ENCODE data around the gene PLAAT5. TPM values are rescaled to one million over a fixed set of nuclear protein-coding genes. Genes with fewer than 3 reads are reported as not detected.
"Not testable (repeated sequence)": the region's sequence is repeated elsewhere in the genome, so short reads cannot be mapped to it uniquely, and the experiment has no call there.

Gene PLAAT5
- total RNA-seq: 0.64 and 0.80 TPM in 2 replicates

- intact Hi-C loops (cut with micrococcal nuclease): loop anchor here (1.0 to 5.0 kb wide), 4 partner anchors 43 to 122 kb away; partner anchors contain the start of genes PLAAT3 and PLAAT4
- peaks cover 64% of the 10 kb centered on the region for H3K27me3 Mint-ChIP-seq (ENCODE audit: low read depth)
- H3K4me1 Mint-ChIP-seq (ENCODE audit: low read depth): peaks cover 28% of the 10 kb centered on the region
- H3K4me3 Mint-ChIP-seq (ENCODE audit: low read depth): peak within 1 kb of the TSS; percentile 83
- H3K36me3 Mint-ChIP-seq (ENCODE audit: low read depth): peaks cover 6% of the 10 kb centered on the region
- peak within 1 kb of the TSS; percentile 78 for H3K27ac Mint-ChIP-seq
- no peak for DNase-seq (ENCODE audit: low spot score)
- H3K9me3 Mint-ChIP-seq: peaks cover 19% of the 10 kb centered on the region
Observed at GRCh38 chr11:63490551-63491239, at the start of gene PLAAT5. PLAAT5 (minus strand) TSS chr11:63491167; CDS start chr11:63491034, 133 bp downstream.

GRCh38 chr11:63537293-63538101, 46.5 kb upstream of the PLAAT5 start:
- H3K4me3 Mint-ChIP-seq (ENCODE audit: low read depth): peak overlapping the region; percentile 80
- no peak for DNase-seq (ENCODE audit: low spot score)
- intact Hi-C loops (cut with micrococcal nuclease): loop anchor here (2.0 to 10.0 kb wide), 5 partner anchors 47 to 135 kb away; partner anchors contain the start of genes ATL3, PLAAT3 and PLAAT5
- no peaks in the 10 kb centered on the region for H3K9me3 Mint-ChIP-seq
- peaks cover 2% of the 10 kb centered on the region for H3K27me3 Mint-ChIP-seq (ENCODE audit: low read depth)
- H3K27ac Mint-ChIP-seq: peak overlapping the region; percentile 74
- peaks cover 58% of the 10 kb centered on the region for H3K4me1 Mint-ChIP-seq (ENCODE audit: low read depth)
- peaks cover 9% of the 10 kb centered on the region for H3K36me3 Mint-ChIP-seq (ENCODE audit: low read depth)

- peaks cover 5% of the 10 kb centered on the region for H3K36me3 Mint-ChIP-seq (ENCODE audit: low read depth)
- no peaks in the 10 kb centered on the region for H3K9me3 Mint-ChIP-seq
- H3K4me1 Mint-ChIP-seq (ENCODE audit: low read depth): peaks cover 62% of the 10 kb centered on the region
- peak within 1 kb of the TSS; percentile 74 for H3K27ac Mint-ChIP-seq
- peak; percentile 32 for DNase-seq (ENCODE audit: low spot score)
- intact Hi-C loops (cut with micrococcal nuclease): loop anchor here (1.0 to 10.0 kb wide), 6 partner anchors 28 to 136 kb away; partner anchors contain the start of genes ATL3, PLAAT3 and PLAAT5
- H3K27me3 Mint-ChIP-seq (ENCODE audit: low read depth): no peaks in the 10 kb centered on the region
- peak within 1 kb of the TSS; percentile 80 for H3K4me3 Mint-ChIP-seq (ENCODE audit: low read depth)
Observed at GRCh38 chr11:63536669-63537292, 45.8 kb upstream of the PLAAT5 start, which contains the start of gene PLAAT4. PLAAT4 (plus strand) TSS chr11:63536808; CDS start chr11:63536869, 61 bp downstream.

- Mint-ChIP-seq H3K36me3 (ENCODE audit: low read depth) (peaks cover 5% of the 10 kb centered on the region), H3K27ac (peak overlapping the region; percentile 74), H3K27me3 (ENCODE audit: low read depth) (no peaks in the 10 kb centered on the region), H3K9me3 (no peaks in the 10 kb centered on the region), H3K4me1 (ENCODE audit: low read depth) (peaks cover 69% of the 10 kb centered on the region), H3K4me3 (ENCODE audit: low read depth) (peak overlapping the region; percentile 80)
- DNase-seq (ENCODE audit: low spot score): peak; percentile 34
- intact Hi-C loops (cut with micrococcal nuclease): loop anchor here (1.0 to 10.0 kb wide), 7 partner anchors 29 to 137 kb away; partner anchors contain the start of genes ATL3, PLAAT3 and PLAAT5
Observed at GRCh38 chr11:63535734-63536133, 44.8 kb upstream of the PLAAT5 start.

- Mint-ChIP-seq H3K36me3 (ENCODE audit: low read depth) (peaks cover 5% of the 10 kb centered on the region), H3K4me1 (ENCODE audit: low read depth) (peaks cover 72% of the 10 kb centered on the region), H3K9me3 (no peaks in the 10 kb centered on the region), H3K27me3 (ENCODE audit: low read depth) (no peaks in the 10 kb centered on the region), H3K4me3 (ENCODE audit: low read depth) (no peak overlapping the region), H3K27ac (peak overlapping the region; percentile 74)
- DNase-seq (ENCODE audit: low spot score): peak; percentile 16
- intact Hi-C loops (cut with micrococcal nuclease): loop anchor here (1.0 to 10.0 kb wide), 5 partner anchors 32 to 137 kb away; partner anchors contain the start of genes ATL3 and PLAAT3
Observed at GRCh38 chr11:63534895-63535461, 44.0 kb upstream of the PLAAT5 start.

GRCh38 chr11:63534076-63534475, 43.1 kb upstream of the PLAAT5 start:
- Mint-ChIP-seq H3K27ac (no peak overlapping the region), H3K4me1 (ENCODE audit: low read depth) (peaks cover 80% of the 10 kb centered on the region), H3K9me3 (no peaks in the 10 kb centered on the region), H3K27me3 (ENCODE audit: low read depth) (no peaks in the 10 kb centered on the region), H3K4me3 (ENCODE audit: low read depth) (no peak overlapping the region), H3K36me3 (ENCODE audit: low read depth) (peaks cover 4% of the 10 kb centered on the region)
- DNase-seq (ENCODE audit: low spot score): no peak
- intact Hi-C loops (cut with micrococcal nuclease): loop anchor here (10.0 kb wide), 1 partner anchor 101 kb away; no protein-coding TSS in a partner anchor

GRCh38 chr11:63532799-63533475, 42.0 kb upstream of the PLAAT5 start:
- H3K27ac Mint-ChIP-seq: no peak overlapping the region
- intact Hi-C loops (cut with micrococcal nuclease): loop anchor here (10.0 kb wide), 1 partner anchor 102 kb away; no protein-coding TSS in a partner anchor
- H3K9me3 Mint-ChIP-seq: no peaks in the 10 kb centered on the region
- H3K36me3 Mint-ChIP-seq (ENCODE audit: low read depth): no peaks in the 10 kb centered on the region
- DNase-seq (ENCODE audit: low spot score): no peak
- H3K4me3 Mint-ChIP-seq (ENCODE audit: low read depth): no peak overlapping the region
- no peaks in the 10 kb centered on the region for H3K27me3 Mint-ChIP-seq (ENCODE audit: low read depth)
- peaks cover 79% of the 10 kb centered on the region for H3K4me1 Mint-ChIP-seq (ENCODE audit: low read depth)

GRCh38 chr11:63532117-63532516, 41.1 kb upstream of the PLAAT5 start:
- DNase-seq (ENCODE audit: low spot score): no peak
- peak overlapping the region; percentile 1 for H3K27ac Mint-ChIP-seq
- no peaks in the 10 kb centered on the region for H3K9me3 Mint-ChIP-seq
- no peaks in the 10 kb centered on the region for H3K36me3 Mint-ChIP-seq (ENCODE audit: low read depth)
- peaks cover 71% of the 10 kb centered on the region for H3K4me1 Mint-ChIP-seq (ENCODE audit: low read depth)
- intact Hi-C loops (cut with micrococcal nuclease): loop anchor here (10.0 kb wide), 1 partner anchor 103 kb away; no protein-coding TSS in a partner anchor
- H3K4me3 Mint-ChIP-seq (ENCODE audit: low read depth): peak overlapping the region; percentile 19
- H3K27me3 Mint-ChIP-seq (ENCODE audit: low read depth): no peaks in the 10 kb centered on the region

GRCh38 chr11:63531074-63531792, 40.3 kb upstream of the PLAAT5 start:
- peaks cover 62% of the 10 kb centered on the region for H3K4me1 Mint-ChIP-seq (ENCODE audit: low read depth)
- H3K4me3 Mint-ChIP-seq (ENCODE audit: low read depth): peak overlapping the region; percentile 23
- peak; percentile 70 for DNase-seq (ENCODE audit: low spot score)
- intact Hi-C loops (cut with micrococcal nuclease): loop anchor here (1.0 to 10.0 kb wide), 3 partner anchors 22 to 104 kb away; no protein-coding TSS in a partner anchor
- H3K36me3 Mint-ChIP-seq (ENCODE audit: low read depth); H3K9me3 Mint-ChIP-seq; H3K27me3 Mint-ChIP-seq (ENCODE audit: low read depth): not testable (repeated sequence)
- peak overlapping the region; percentile 69 for H3K27ac Mint-ChIP-seq

GRCh38 chr11:63530021-63530420, 39.1 kb upstream of the PLAAT5 start:
- H3K4me3 Mint-ChIP-seq (ENCODE audit: low read depth): no peak overlapping the region
- H3K4me1 Mint-ChIP-seq (ENCODE audit: low read depth): peaks cover 51% of the 10 kb centered on the region
- peaks cover 1% of the 10 kb centered on the region for H3K27me3 Mint-ChIP-seq (ENCODE audit: low read depth)

GRCh38 chr11:63529373-63529772, 38.4 kb upstream of the PLAAT5 start:
- H3K27me3 Mint-ChIP-seq (ENCODE audit: low read depth); H3K27ac Mint-ChIP-seq; H3K9me3 Mint-ChIP-seq; H3K4me3 Mint-ChIP-seq (ENCODE audit: low read depth); intact Hi-C loops (cut with micrococcal nuclease); H3K36me3 Mint-ChIP-seq (ENCODE audit: low read depth); DNase-seq (ENCODE audit: low spot score): not testable (repeated sequence)
- peaks cover 46% of the 10 kb centered on the region for H3K4me1 Mint-ChIP-seq (ENCODE audit: low read depth)

More at GRCh38 chr11:63530021-63530420, 39.1 kb upstream of the PLAAT5 start:
- Mint-ChIP-seq H3K36me3 (ENCODE audit: low read depth) (no peaks in the 10 kb centered on the region), H3K9me3 (no peaks in the 10 kb centered on the region), H3K27ac (no peak overlapping the region)
- DNase-seq (ENCODE audit: low spot score): no peak
- intact Hi-C loops (cut with micrococcal nuclease): loop anchor here (10.0 kb wide), 1 partner anchor 105 kb away; no protein-coding TSS in a partner anchor

All from activated T-helper 2 cell treated with anti-CD3 and anti-CD28 coated beads, Interferon-gamma antibody, Interleukin-2, Interleukin-4, amounts not matched to agents 10 μg/mL and 5 μg/mL and 100 μg/mL, durations not matched to agents 14 hours and 24 hours and 36 hours (primary cell).